Stimulated activated CD4-positive, alpha-beta T cell treated with anti-CD3 and anti-CD28 coated beads, TNF-alpha, amount 100 ng/mL, for 24 hours (primary cell): ENCODE results near the gene GHRHR.

Source experiments
- DNase-seq, 3 experiments: peaks; one replicate each; pipeline ENCODE4 v3.0.0-alpha.2; 2020; ENCODE audit warnings: low read depth in 3 of 3

GHRHR gene

DNA sequence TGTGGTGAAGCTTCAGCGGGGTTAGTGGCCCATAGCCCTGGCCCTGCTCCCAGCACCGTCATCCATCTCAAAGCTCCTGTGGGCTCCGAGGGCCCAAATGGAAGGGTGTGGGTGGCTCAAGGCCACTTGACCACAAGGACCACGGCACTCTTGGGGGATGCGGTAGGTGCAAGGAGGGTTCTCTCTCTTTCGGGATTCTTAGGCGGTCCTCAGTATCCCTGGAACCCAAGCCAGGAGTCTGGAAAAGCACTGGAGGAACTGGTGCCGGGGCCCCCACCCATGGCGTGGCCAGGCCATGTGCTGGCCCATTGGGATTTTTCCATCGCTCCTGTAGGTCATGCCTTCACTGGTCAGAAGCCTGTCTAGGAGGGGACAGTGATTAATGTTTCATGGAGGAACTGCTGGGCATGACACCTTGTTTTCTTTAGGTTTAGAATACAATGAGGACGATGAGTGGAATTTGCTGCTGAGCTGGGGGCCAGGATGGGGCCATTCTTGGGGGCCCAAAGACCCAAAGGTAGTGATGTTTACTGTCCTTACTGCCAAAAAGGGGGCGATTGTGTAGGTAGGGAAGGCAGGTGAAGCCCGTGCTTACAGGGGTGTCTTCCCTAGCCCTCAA lies 35.4 kb upstream of the GHRHR start:
- no peak for DNase-seq

DNA sequence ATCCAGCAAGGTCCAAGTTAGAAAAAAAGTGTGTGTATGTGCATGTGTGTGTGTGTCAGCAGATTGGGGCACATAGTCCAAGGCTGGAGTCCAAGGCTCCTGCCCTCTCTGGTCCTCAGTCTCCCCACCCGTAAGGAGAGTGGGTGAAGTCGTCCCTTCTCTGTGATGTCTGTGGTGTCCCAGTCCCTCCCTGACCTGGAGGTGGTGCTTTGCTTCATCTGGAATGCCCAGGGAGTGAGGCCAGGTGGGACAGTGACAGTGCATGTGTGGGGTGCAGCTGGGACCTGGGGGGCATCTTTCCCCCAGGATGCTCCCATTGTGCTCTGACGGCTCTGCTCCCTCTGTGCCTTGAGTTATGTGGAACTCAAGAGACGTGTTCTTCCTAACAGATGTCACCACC lies 34.1 kb upstream of the GHRHR start:
- DNase-seq = no peak

DNA sequence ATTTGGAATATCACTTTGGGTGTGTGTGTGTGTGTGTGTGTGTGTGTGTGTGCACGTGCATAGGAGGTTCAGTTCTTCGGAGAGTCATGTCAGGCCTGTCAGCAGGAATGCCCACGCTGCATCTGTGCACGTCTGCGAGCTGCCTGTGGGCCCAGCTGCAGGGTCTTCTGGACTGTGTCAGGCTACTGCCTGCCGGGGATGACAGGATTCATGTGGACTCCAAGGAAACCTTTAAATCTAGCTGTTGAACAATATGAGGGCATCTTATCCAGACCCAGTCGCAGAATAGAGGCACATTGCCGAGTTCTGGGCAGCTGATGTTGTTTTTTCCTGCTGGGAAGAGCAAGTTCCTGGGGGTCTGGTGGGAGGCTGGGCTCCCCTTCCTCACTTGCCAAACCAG lies 33.1 kb upstream of the GHRHR start:
- DNase-seq = no peak

DNA sequence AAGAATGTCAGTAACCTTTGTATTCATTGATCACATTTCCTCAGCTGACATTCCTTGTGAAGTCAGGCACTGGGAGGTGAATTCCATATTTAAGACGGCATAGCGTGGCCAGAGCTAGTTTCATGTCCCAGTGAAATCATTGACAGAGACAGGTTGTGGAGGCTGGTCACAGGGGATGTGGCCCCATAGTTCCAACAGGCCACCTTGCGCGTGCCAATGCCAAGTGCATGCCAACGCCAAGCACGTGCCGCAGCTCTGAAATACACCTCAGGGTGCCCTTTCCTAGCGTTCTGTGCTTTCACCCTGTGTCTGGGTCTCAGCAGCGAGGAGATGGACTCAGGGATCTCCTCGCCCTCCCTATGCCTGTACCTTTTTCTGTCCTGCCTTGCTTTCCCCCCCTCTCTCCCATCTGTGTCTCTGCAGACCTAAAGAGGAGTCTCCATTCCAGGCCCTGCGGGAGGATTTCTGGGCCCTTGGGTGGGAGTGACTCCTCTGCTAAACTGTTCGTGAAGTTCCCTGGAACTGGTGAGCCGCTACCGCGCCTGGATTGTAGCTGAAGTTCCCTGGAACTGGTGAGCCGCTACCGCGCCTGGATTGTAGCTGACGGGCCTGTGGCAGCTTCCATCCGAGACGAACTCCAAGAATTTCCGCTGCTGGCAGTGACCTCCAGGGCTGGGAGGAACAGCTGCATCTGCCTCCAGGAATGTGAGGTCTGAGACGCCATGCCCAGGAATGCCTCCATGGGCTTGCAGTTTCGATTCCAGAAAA lies 32.4 kb upstream of the GHRHR start:
- no peak for DNase-seq

DNA sequence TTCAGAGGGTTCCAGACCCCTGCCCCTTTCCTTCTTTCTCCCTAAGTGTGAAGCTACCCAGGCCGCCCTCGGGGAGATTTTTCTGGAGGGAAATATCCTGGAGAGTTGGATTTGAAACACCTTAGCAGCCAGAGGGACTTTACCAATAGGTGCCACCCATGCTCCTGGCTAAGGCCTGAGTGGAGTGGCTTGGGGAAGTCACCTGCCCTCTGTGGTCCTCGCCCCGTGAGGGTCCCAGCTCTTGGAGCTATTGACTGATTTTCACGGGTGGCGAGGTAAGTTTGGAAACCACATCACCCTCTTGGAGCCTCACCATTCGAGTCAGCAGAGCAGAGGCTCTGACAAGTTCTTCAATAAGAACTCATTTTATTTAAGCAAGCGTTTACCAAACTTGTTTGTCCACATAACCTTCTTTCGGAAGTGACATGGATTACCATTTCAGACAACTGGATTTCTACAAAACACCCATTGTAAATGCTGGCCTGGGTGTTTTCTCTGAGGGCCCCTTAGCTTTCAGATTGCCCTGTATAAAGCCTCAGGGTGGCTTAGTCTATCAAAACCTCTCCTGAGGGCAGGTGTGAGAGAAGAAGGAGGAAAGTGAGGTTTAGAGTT lies 31.7 kb upstream of the GHRHR start:
- no peak for DNase-seq

DNA sequence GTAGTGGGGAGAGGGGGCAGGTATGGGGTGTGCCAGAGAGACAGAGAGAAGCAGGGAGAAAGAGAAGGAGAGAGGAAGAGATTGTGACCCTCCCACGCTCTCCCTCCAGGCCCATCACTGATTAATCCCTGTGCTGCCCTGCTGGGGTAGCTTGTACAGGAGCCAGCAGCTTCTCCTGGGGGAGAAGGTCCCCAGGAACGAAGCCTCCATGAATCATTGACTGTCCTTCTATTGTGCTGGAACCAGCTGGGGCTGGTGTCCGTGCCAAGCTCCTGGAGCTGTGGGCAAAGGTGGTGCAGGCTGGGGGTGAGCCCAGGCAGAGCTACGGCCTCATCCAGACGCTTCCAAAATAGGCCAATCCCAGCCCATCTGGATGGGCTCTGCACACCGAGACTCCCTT lies 31.2 kb upstream of the GHRHR start:
- no peak for DNase-seq

DNA sequence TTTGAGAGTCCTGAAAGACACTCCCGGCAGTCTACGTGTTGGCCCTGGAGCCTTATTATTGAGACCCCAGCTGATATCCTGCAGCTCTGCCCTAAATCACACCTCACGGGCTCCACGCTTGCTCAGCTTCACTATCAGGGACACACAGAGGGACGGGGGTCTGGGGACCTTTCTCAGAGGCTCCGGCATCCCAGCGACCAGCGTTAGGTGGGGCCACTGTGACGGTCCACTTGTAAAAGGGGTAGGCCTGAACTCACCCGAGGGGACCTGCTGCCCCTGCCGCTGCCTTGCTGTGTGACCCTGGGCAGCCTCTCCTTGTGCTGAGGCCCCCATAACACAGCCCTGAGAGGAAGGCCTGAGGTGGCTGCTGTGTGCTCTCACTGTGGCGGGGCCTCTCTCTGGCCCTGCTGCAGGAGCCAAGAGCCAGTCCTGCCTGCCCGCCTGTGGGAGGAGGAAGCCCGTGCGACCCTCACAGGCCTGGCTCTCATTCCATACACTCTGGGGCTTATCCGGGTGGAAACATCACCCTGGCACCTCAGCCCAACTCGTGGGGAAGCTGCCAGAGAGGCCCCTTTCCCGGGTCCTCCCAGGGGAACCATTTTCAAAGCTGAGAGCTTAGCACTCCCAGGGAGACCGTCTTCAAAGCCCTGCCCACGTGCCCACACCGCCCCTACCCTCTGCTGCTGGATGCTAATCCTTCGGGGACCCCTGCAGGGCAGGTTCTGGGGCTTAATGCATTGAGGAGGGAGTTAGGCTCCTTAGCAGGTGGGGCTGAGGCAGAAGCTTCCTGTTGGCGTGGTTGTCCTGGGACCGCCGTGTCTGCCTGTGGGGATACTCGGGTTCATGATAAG lies 30.4 kb upstream of the GHRHR start:
- no peak for DNase-seq

DNA sequence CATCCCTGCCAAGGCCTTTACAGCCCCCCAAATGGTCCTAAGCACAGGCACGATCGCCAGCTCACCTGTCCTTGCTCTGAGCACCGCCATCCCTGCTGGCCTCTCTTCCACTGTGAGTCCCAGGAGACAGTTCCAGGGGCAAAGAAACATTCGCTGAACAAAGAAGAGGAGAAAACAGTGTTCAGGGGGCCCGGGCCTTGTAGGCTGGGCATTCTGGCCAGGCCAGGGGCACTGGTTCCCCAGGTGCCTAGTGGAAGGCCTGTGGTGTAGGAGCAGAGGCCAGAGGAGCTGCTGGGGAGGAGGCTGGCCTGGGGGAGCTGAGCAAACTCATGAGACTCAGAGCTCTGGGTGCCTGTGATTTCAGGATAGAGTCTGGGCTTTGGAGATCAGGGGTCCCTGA lies 29.5 kb upstream of the GHRHR start:
- no peak for DNase-seq

DNA sequence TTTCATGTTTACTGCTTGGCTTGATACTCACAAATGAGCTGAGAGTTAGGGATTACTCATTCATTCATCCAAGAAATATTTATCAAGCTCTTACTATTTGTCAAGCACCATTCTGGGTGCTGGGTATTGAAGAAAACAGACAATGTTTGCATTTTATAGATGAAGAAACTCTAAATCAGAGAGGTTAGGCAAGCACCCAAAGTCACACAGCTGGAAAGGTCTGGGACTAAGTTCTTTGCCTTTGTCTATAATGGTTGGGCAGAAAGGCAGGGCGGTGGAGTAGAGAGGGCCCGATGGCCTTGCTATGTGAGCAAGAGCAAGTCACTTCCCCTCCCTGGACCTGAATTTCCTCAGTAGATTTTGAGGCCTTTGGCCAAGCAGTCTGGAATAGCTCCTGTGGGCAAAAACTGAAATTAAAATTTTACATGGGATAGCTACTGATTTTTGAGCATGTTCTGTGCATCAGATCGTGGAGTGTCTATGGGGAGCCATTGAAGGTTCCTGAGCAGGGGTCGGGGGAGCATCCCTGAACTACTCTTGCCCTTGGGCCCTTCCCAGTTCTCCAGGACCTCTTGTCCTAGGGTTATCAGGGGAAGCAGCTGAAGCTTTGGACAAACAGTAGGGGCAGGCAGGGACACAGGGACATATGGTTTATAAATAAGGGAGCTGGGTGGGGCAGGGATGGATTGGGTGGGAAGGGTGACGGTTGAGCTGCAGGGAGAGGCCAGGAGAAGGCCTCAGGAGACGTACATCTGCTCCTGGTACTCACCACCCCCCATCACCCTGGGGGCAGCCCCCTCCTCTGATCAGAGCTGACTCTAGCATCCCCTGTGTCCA lies 28.8 kb upstream of the GHRHR start:
- no peak for DNase-seq

DNA sequence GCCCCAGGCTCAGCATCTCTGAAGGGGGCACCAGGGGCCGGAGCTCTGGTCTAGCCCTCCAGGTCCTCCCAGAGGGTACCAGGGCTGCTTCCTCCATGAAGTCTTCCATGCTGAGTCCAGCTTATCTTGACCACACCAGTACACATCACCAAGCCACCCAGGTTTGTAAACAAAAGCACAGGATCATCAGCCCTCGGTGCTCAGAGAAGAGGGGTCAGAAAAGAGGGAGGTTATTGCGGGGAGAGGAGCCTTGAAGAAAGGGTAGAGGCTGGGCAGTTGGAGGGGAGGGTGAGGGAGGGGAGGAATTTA lies 28.2 kb upstream of the GHRHR start:
- DNase-seq = no peak

DNA sequence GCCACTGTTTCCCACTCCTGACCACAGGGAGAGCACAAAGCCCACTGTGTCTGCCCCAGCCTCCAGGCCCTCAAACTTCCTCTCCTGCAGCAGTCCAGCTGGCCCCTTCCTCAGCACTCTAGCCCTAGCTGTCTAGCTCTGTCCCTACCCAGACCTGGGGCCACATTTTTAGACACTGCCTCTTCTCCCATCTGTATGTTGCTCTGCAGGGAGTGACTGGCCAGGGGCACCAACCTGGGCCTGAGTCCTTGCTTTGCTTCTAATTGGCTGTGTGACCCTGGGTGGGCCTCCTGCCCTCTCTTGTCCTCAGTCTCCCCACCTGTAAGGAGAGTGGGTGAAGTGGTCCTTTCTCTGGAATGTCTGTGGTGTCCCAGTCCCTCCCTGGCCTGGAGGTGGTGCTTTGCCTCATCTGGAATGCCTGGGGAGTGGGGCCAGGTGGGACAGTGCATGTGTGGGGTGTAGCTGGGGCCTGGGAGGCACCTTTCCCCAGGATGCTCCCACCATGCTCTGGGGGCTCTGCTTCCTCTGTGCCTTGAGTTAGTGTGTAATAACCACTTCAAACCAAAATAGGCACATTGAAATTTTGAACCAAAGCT lies 27.0 kb upstream of the GHRHR start:
- no peak for DNase-seq

DNA sequence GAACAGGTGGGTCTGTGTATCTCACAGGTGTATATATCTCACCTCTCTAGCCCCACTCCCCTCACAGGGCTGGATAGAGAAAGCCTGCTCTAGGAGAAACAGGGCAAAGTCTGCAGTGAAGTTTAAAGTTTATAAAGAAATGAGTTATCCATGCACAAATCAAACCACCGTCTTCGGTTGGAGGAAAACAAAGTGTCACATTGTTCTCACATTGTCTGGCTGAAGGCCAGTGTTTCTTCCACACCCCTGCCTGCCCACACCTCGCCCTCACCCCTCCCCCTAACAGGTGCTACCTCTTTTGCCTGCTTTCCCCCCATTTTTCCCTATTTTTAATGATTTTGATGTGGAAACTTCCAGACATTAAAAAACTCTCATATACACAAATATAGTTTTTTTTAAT lies 26.3 kb upstream of the GHRHR start:
- DNase-seq = no peak

DNA sequence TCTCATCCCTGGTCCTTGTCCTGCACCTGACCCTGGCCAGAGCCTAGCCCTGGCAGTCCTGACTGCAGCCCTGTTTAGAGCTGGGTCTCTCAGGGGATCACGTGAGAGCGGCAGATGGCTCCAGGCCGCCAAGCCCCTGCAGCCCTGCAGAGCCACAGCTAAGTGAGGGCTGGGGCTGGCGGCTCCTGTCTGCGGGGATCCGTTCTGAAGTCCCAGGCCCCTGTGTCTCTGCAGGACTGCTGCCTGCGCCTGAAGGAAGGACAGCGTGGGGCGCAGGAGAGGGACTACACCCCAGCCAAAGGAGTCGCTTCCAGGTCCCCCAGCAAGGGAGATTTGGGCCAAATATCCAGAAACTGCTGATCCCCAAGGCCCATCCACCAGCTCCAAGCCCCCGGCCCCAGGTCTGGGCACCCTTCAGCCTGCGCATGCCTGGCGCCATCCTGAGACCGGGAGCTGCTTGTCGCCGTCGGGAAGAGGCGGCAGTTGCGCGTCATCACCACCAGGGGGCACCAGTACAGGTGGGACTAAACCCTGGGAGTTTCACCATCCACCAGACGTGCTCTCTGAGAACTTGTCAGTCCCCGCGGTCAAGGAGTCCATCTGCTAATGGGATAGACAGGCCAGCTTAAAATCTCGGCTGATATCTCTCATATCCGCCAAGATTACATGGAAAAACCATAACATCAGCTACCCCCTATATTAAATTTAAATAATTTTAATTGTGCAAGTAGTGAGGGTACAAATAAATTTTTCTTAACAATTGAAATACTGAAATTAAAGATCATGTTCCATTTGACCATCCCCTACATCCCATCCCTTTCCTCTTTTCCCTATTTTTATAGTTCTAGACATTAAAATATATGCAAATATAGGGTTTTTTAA lies 25.1 kb upstream of the GHRHR start:
- DNase-seq = peak; percentile 35 to 72 (median 39)

DNA sequence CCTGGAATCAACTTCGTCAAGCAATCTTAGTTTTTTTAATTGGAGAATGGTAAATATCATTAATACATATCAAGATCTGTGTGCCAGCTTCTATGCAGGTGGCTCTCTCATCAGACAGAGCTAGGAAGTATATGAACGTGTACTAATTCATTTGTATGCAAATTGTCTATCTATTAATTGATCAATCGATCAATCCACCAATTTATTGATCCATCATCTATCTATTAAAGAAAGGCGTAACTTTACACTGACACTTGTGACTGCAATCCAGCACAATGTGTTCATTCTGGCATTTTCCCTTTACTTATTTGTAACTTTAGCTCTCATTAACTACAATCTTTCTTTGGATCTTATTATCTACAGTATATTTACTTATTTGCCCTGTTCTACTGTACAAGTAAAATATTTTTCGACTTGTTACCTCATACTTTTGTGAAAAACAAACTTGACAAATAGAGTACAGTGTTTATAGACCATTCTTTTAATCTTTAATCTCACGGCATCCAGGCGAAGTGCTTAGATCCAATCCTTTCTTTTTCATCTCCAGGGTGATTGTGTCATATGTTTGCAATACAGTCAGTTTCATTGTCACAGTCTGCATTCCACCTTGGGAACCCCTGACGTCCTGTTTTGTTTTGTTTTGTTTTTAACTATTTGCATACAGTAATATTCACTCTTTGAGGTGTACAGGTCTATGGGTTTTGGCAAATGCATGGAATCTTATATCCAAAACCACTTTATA lies 22.0 kb upstream of the GHRHR start:
- no peak for DNase-seq

DNA sequence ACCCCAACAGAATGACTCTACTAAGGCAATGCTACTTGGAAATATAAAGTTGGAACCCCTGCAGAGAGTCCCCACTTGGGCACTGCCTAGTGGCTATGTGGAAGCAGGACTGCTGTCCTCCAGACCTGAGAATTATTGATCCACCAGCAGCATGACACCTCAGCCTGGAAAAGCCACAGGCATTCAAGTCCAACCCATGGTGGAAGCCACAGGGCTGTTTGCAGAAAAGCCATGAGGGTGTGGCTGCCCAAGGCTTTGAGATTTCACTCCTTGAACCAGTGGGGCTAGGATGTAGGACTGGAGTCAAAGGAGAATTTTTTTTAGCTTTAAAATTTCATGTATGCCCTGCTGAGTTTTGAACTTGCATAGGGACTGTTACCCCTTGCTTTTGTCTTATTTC lies 13.6 kb upstream of the GHRHR start:
- DNase-seq = no peak

DNA sequence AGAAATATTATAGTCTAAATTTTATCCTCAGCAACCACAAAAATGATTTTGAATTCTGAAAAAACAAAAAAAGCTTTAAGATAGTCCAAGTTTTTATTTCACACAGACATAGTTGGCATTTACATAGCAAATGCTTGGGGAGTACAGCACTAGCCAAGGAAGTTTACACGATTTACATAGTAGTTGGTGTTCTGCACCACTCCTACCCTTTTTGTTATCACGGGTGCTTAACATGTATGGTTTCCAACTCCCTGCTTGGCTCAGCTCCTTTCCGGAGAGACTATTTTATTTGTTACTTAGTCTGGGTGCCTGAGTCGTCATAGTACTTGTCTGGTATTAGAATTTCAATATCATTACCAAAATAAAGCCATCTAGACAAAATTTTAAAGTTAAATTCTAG lies 8.8 kb upstream of the GHRHR start:
- DNase-seq = no peak

DNA sequence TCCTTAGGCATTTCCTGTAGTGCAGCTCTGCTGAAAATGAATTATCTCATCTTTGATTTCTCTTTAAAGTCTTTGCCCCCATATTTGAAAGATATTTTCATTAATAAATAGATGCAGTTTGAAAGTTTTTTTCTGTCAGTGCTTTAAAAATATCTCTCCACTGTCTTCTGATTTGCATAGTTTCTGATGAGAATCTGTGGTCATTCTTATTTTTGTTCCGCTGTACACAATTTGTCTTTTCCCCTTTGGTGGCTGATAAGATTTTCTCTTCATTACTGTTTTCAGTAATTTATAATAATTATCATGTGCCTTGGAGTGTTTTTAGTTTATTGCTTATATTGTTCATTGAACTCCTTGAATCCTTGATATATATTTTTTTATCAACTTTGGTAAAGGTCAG lies 7.0 kb upstream of the GHRHR start:
- no peak for DNase-seq

DNA sequence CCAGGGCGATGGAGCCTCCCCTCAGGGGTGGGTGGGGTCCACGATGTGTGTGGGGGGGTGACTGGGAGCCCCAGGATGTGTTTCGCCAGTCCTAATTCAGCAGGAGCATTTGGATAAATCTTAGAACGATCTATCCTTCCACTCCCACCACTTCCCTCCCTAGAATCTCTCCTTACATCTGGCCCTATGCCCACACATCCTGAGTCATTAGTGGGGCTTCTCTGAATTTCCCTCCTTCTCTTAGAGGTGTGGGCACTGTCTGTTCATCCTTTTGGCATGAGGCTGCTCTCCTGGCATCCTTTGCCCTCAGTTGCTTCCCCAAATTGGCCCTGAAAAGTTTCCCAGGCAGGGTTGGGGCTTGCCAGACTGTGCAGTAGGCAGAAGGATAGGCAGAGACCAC lies 1.6 kb downstream of the GHRHR start:
- DNase-seq = no peak

DNA sequence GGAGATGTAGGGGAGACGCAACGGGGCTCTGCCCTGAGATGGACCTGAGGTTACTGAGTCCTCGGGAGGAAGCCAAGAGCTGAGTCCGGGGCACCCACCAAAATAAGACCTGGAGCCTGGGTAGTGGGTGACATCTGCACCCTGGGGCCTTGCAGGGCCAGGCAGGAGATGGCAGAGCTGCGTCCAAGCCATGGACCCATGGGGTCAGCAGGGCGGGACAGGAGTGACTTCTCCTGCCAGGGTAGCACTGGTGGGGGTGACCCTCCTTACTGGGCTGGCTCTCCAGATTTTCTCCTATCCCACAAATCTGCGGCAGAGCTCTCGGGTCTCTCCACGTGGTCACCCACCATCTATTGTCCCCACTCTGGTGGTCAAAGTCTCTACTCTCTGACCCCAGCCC lies 2.1 kb downstream of the GHRHR start:
- DNase-seq = no peak

DNA sequence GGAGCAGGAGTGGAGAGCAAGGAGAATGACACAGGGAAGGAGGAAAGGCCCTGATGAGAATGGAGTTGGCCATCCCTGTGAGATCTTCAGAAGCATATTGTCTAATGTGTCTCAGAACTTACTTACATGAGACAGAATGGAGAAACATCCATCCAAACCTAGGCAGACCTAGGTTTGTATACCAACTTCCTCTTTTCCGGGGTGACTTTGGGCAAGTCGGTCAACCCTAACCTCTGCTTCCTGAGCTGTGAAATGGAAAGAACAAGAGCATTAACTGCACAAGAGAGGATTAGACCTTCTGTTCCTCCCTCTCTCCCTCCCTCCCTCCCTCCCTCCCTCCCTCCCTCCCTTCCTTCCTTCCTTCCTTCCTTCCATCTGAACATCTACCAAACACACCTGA lies 4.5 kb downstream of the GHRHR start:
- no peak for DNase-seq
